Measurements from ENCODE around the gene TMEM212. TPM values are rescaled to one million over a fixed set of nuclear protein-coding genes. Genes with fewer than 3 reads are reported as not detected.
"Not testable (repeated sequence)": the region's sequence is repeated elsewhere in the genome, so short reads cannot be mapped to it uniquely, and the experiment has no call there.

Gene TMEM212
- total RNA-seq, 6 donors from 2014 or later = 0.11 to 20.8 (median 3.7) TPM

- H3K27me3 ChIP-seq = no peaks in the 10 kb centered on the region
- no peaks in the 10 kb centered on the region for H3K36me3 ChIP-seq
- 95 to 96% methylated on average over 9 of the region's 9 CpGs for WGBS, 2 donors
- H3K9me3 ChIP-seq = no peaks in the 10 kb centered on the region
- peak overlapping the region in 2 of 4 donors; percentile 21 to 94 for H3K27ac ChIP-seq
- peaks cover 15 to 33% (median 19%) of the 10 kb centered on the region in 4 donors for H3K4me1 ChIP-seq
- TF ChIP-seq EP300 (IDR thresholded peaks at IDR 0.05) (no peak), POLR2AphosphoS5 (IDR thresholded peaks at IDR 0.05) (no peak)
- ATAC-seq (ENCODE audit: low FRiP score in 2 of 2) (no peak), DNase-seq (no peak)
- no peak overlapping the region for H3K4me3 ChIP-seq
These were observed 31.2 kb upstream of the TMEM212 start for GRCh38 chr3:171811913-171812335.

GRCh38 chr3:171812811-171813210 lies 30.3 kb upstream of the TMEM212 start:
- 88 to 91% methylated on average over 2 of the region's 2 CpGs for WGBS, 2 donors
- H3K9me3 ChIP-seq = no peaks in the 10 kb centered on the region

GRCh38 chr3:171813278-171813896 lies 29.8 kb upstream of the TMEM212 start:
- TF ChIP-seq, protein P1, sequence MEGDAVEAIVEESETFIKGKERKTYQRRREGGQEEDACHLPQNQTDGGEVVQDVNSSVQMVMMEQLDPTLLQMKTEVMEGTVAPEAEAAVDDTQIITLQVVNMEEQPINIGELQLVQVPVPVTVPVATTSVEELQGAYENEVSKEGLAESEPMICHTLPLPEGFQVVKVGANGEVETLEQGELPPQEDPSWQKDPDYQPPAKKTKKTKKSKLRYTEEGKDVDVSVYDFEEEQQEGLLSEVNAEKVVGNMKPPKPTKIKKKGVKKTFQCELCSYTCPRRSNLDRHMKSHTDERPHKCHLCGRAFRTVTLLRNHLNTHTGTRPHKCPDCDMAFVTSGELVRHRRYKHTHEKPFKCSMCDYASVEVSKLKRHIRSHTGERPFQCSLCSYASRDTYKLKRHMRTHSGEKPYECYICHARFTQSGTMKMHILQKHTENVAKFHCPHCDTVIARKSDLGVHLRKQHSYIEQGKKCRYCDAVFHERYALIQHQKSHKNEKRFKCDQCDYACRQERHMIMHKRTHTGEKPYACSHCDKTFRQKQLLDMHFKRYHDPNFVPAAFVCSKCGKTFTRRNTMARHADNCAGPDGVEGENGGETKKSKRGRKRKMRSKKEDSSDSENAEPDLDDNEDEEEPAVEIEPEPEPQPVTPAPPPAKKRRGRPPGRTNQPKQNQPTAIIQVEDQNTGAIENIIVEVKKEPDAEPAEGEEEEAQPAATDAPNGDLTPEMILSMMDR (IDR thresholded peaks at IDR 0.05) = no peak
- TF ChIP-seq EP300 (IDR thresholded peaks at IDR 0.05) (no peak), POLR2A (IDR thresholded peaks at IDR 0.05) (no peak), POLR2AphosphoS5 (IDR thresholded peaks at IDR 0.05) (no peak)
- ATAC-seq (ENCODE audit: low FRiP score in 2 of 2) (no peak), DNase-seq (no peak)
- H3K4me3 ChIP-seq = no peak overlapping the region
- no peaks in the 10 kb centered on the region for H3K27me3 ChIP-seq
- 76 to 84% methylated on average over 3 of the region's 3 CpGs for WGBS, 2 donors
- H3K4me1 ChIP-seq = peaks cover 15 to 32% (median 19%) of the 10 kb centered on the region in 4 donors
- H3K36me3 ChIP-seq = no peaks in the 10 kb centered on the region
- H3K9me3 ChIP-seq = no peaks in the 10 kb centered on the region
- peak overlapping the region; percentile 13 to 62 (median 42) for H3K27ac ChIP-seq

More at GRCh38 chr3:171812811-171813210, 30.3 kb upstream of the TMEM212 start:
- Histone ChIP-seq H3K36me3 (no peaks in the 10 kb centered on the region), H3K4me3 (no peak overlapping the region), H3K4me1 (peaks cover 15 to 32% (median 19%) of the 10 kb centered on the region in 4 donors), H3K27me3 (no peaks in the 10 kb centered on the region), H3K27ac (no peak overlapping the region)
- ATAC-seq (ENCODE audit: low FRiP score in 2 of 2) (no peak), DNase-seq (no peak)
- TF ChIP-seq EP300 (IDR thresholded peaks at IDR 0.05) (no peak), POLR2A (IDR thresholded peaks at IDR 0.05) (no peak)

DNA sequence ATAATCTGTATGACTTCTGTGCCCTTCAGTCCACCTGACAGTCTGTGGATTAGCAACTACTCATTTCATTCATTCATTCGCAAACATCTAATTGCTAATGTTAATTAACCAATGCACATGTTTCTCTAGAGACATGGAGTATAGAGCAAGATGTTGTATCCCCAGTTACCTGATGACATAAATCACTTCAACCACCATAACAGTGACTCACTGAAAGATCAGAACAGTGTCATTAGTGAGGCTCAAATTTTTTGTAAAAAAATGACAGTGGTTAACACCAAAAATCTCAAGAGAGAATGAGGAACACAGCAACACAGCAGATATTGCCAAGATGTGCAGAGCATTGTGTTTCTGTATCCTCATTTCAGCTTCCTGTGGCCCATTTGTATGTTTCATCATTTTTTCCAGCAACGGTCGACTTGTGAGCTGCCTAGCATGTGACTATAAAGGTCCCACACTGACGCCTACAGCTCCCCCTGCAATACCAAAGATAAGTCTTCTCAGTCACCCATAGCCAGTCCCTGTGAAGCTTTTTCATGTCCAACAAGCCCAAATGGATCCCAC lies 29.2 kb upstream of the TMEM212 start:
- Histone ChIP-seq H3K4me3 (no peak overlapping the region), H3K27me3 (no peaks in the 10 kb centered on the region), H3K4me1 (peaks cover 14 to 29% (median 18%) of the 10 kb centered on the region in 4 donors), H3K36me3 (no peaks in the 10 kb centered on the region), H3K27ac (peak overlapping the region; percentile 13 to 62 (median 42)), H3K9me3 (no peaks in the 10 kb centered on the region)
- peak in 1 of 2 donors; percentile 27 for ATAC-seq (ENCODE audit: low FRiP score in 2 of 2)
- TF ChIP-seq POLR2AphosphoS5 (IDR thresholded peaks at IDR 0.05) (peak in 1 of 2 donors; percentile 37), POLR2A (IDR thresholded peaks at IDR 0.05) (no peak), EP300 (IDR thresholded peaks at IDR 0.05) (peak in 1 of 4 donors; percentile 51)
- WGBS, 2 donors = 65% methylated on average over 4 of the region's 4 CpGs
- peak in 1 of 2 donors; percentile 59 for DNase-seq

GRCh38 chr3:171814662-171815061 lies 28.5 kb upstream of the TMEM212 start:
- DNase-seq; H3K4me3 ChIP-seq; H3K36me3 ChIP-seq; H3K9me3 ChIP-seq; ATAC-seq (ENCODE audit: low FRiP score in 2 of 2); H3K27me3 ChIP-seq: not testable (repeated sequence)
- WGBS, 2 donors = 92 to 96% methylated on average over 6 of the region's 6 CpGs
- H3K27ac ChIP-seq = peak overlapping the region in 1 of 4 donors; percentile 36
- peaks cover 9 to 22% (median 15%) of the 10 kb centered on the region in 4 donors for H3K4me1 ChIP-seq

DNA sequence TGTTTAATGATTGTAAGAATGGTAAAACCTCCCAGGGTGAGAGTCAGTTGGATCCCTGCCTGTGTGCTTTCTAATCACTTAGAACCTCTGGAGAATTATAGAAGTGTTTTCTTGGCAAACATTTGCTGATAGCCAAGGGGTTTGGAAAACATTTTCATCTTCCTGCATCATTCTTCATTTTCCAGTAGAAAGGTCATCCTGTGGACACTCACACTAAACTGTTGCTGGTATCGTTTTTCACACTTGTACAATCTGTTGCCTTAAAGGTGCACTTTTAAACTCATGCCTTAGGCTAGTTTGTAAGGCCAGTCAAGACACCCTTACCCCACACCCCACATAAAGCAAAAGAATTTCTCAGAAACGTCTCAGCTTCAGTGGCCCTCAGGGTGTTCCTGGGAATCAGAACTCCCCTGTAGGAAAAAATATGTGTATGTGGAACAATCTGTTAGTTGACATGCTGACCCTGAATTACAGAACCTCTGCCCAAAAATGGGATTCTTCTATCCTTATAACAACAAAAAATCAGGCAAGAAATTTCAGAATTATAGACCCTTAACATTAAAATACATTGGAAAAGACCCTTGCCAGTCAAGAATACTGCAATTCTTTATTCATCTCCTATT lies 27.1 kb upstream of the TMEM212 start:
- no peak for ATAC-seq (ENCODE audit: low FRiP score in 2 of 2)
- no peak for TF ChIP-seq POLR2A (IDR thresholded peaks at IDR 0.05)
- TF ChIP-seq POLR2AphosphoS5 (IDR thresholded peaks at IDR 0.05) = no peak
- TF ChIP-seq EP300 (IDR thresholded peaks at IDR 0.05) = no peak
- TF ChIP-seq, protein P1 (IDR thresholded peaks at IDR 0.05) = no peak
- DNase-seq = no peak
- Histone ChIP-seq H3K27ac (no peak overlapping the region), H3K36me3 (no peaks in the 10 kb centered on the region), H3K9me3 (no peaks in the 10 kb centered on the region), H3K4me3 (no peak overlapping the region), H3K27me3 (no peaks in the 10 kb centered on the region), H3K4me1 (peaks cover 4 to 9% (median 7%) of the 10 kb centered on the region in 4 donors)
- WGBS, 2 donors = 62 to 64% methylated on average over 2 of the region's 2 CpGs
